Measurements from ENCODE around the gene NLRC5.

Gene NLRC5

GRCh38 chr16:57007530-57007929, 18.2 kb downstream of the NLRC5 start:
- TF ChIP-seq CTCF (conservative IDR thresholded peaks at IDR 0.05; ENCODE audit: low read depth, low read length): no peak
- DNase-seq (ENCODE audit: low read depth): no peak
- no peak overlapping the region for H3K4me3 ChIP-seq (ENCODE audit: low read depth, low read length)

- no peak overlapping the region for H3K4me3 ChIP-seq (ENCODE audit: low read depth, low read length)
- no peak for DNase-seq (ENCODE audit: low read depth)
- no peak for TF ChIP-seq CTCF (conservative IDR thresholded peaks at IDR 0.05; ENCODE audit: low read depth, low read length)
These were observed 19.1 kb downstream of the NLRC5 start for GRCh38 chr16:57008440-57008839.

- no peak for TF ChIP-seq CTCF (conservative IDR thresholded peaks at IDR 0.05; ENCODE audit: low read depth, low read length)
- no peak for DNase-seq (ENCODE audit: low read depth)
- H3K4me3 ChIP-seq (ENCODE audit: low read depth, low read length): no peak overlapping the region
These were observed 20.4 kb downstream of the NLRC5 start for GRCh38 chr16:57009643-57010170.

- H3K4me3 ChIP-seq (ENCODE audit: low read depth, low read length): no peak overlapping the region
- DNase-seq (ENCODE audit: low read depth): no peak
- TF ChIP-seq CTCF (conservative IDR thresholded peaks at IDR 0.05; ENCODE audit: low read depth, low read length): no peak
These were observed 23.0 kb downstream of the NLRC5 start for GRCh38 chr16:57012353-57012752.

GRCh38 chr16:57013229-57013628, 23.9 kb downstream of the NLRC5 start:
- no peak for TF ChIP-seq CTCF (conservative IDR thresholded peaks at IDR 0.05; ENCODE audit: low read depth, low read length)
- peak; percentile 58 for DNase-seq (ENCODE audit: low read depth)
- no peak overlapping the region for H3K4me3 ChIP-seq (ENCODE audit: low read depth, low read length)

- no peak overlapping the region for H3K4me3 ChIP-seq (ENCODE audit: low read depth, low read length)
- no peak for TF ChIP-seq CTCF (conservative IDR thresholded peaks at IDR 0.05; ENCODE audit: low read depth, low read length)
- DNase-seq (ENCODE audit: low read depth): no peak
These were observed 24.5 kb downstream of the NLRC5 start for GRCh38 chr16:57013902-57014301.

- DNase-seq (ENCODE audit: low read depth): no peak
- H3K4me3 ChIP-seq (ENCODE audit: low read depth, low read length): no peak overlapping the region
- TF ChIP-seq CTCF (conservative IDR thresholded peaks at IDR 0.05; ENCODE audit: low read depth, low read length): no peak
These were observed 26.9 kb downstream of the NLRC5 start for GRCh38 chr16:57016301-57016700.

Data from choroid plexus epithelial cell (primary cell).